Liver (tissue), 9 donors: ENCODE measurements around the gene CBFA2T2. TPM values are rescaled to one million over a fixed set of nuclear protein-coding genes. Genes with fewer than 3 reads are reported as not detected.
A peak's percentile ranks its signal among the peaks of the same experiment; 100 is the strongest.
"Not testable (repeated sequence)": the region's sequence is repeated elsewhere in the genome, so short reads cannot be mapped to it uniquely, and the experiment has no call there.

ENCODE experiments used
- DNase-seq: peaks from one replicate; pipeline ENCODE4 v3.0.0-alpha.2; 2017; ENCODE audit warnings: low spot score
- H3K27ac ChIP-seq, 2 donors: one replicate each; pipeline ENCODE4 v1.7.0; 2013; ENCODE audit warnings: inconsistent platforms in 2 of 2, low read length in 2 of 2, control low read depth in 1 of 2, low read depth in 1 of 2, mild to moderate bottlenecking in 1 of 2
- H3K27me3 ChIP-seq, 4 donors: one replicate each; pipeline versions ENCODE4 v1.6.1 to v1.7.0; 2013; ENCODE audit warnings: low read length in 3 of 4, inconsistent platforms in 1 of 4, mild to moderate bottlenecking in 1 of 4, moderate library complexity in 1 of 4; ENCODE audit not compliant: control insufficient read depth in 4 of 4, insufficient read depth in 4 of 4
- H3K36me3 ChIP-seq, 4 donors: one replicate each; pipeline versions ENCODE4 v1.6.1 to v1.7.0; 2013; ENCODE audit warnings: low read length in 3 of 4, mild to moderate bottlenecking in 3 of 4, low read depth in 1 of 4, moderate library complexity in 1 of 4; ENCODE audit not compliant: control insufficient read depth in 4 of 4, insufficient read depth in 3 of 4
- H3K4me1 ChIP-seq, 4 donors: one replicate each; pipeline versions ENCODE4 v1.6.1 to v1.7.0; 2013; ENCODE audit warnings: low read length in 3 of 4, mild to moderate bottlenecking in 3 of 4, moderate library complexity in 1 of 4; ENCODE audit not compliant: control insufficient read depth in 4 of 4, insufficient read depth in 4 of 4
- H3K4me3 ChIP-seq, 3 donors: one replicate each; pipeline versions ENCODE4 v1.6.1 to v1.7.0; 2013; ENCODE audit warnings: low read length in 3 of 3, control low read depth in 1 of 3, low read depth in 1 of 3, mild to moderate bottlenecking in 1 of 3
- H3K9ac ChIP-seq, 2 donors: one replicate each; pipeline ENCODE4 v1.7.0; 2013; ENCODE audit warnings: low read length in 2 of 2, mild to moderate bottlenecking in 2 of 2, moderate library complexity in 2 of 2, control low read depth in 1 of 2, low read depth in 1 of 2
- H3K9me3 ChIP-seq, 4 donors: one replicate each; pipeline versions ENCODE4 v1.6.1 to v1.7.0; 2013; ENCODE audit warnings: low read length in 3 of 4; ENCODE audit not compliant: control insufficient read depth in 4 of 4
- EGR1 ChIP-seq, 2 donors: IDR thresholded peaks; 2 replicates each; pipeline ENCODE4 v1.6.1; 2016 to 2018; ENCODE audit warnings: antibody characterized with exemption in 2 of 2, low read depth in 2 of 2
- FOXA1 ChIP-seq: IDR thresholded peaks from 2 replicates; pipeline ENCODE4 v1.6.1; 2016; ENCODE audit warnings: antibody characterized with exemption
- FOXA2 ChIP-seq: IDR thresholded peaks from 2 replicates; pipeline ENCODE4 v1.6.1; 2016; ENCODE audit warnings: antibody characterized with exemption
- GABPA ChIP-seq, 2 donors: IDR thresholded peaks in 1 of 2; conservative IDR thresholded peaks in 1 of 2; 2 replicates each; pipeline ENCODE4 v1.6.1; 2016; ENCODE audit warnings: antibody characterized with exemption in 2 of 2, mild to moderate bottlenecking in 1 of 2, moderate library complexity in 1 of 2
- HNF4A ChIP-seq, 2 donors: conservative IDR thresholded peaks; 2 replicates each; pipeline ENCODE4 v1.6.1; 2016; ENCODE audit warnings: antibody characterized with exemption in 2 of 2, mild to moderate bottlenecking in 2 of 2
- HNF4G ChIP-seq: IDR thresholded peaks from 2 replicates; pipeline ENCODE4 v1.6.1; 2016; ENCODE audit warnings: antibody characterized with exemption
- JUND ChIP-seq, 2 donors: IDR thresholded peaks; 2 replicates each; pipeline ENCODE4 v1.6.1; 2016; ENCODE audit warnings: antibody characterized with exemption in 2 of 2
- NR2F2 ChIP-seq: IDR thresholded peaks from 2 replicates; pipeline ENCODE4 v1.6.1; 2016; ENCODE audit warnings: antibody characterized with exemption
- RAD21 ChIP-seq, 2 donors: IDR thresholded peaks; 2 replicates each; pipeline ENCODE4 v1.6.1; 2016; ENCODE audit warnings: antibody characterized with exemption in 2 of 2, mild to moderate bottlenecking in 2 of 2
- RXRA ChIP-seq, 2 donors: IDR thresholded peaks; 2 replicates each; pipeline ENCODE4 v1.6.1; 2017 to 2018; ENCODE audit warnings: antibody characterized with exemption in 2 of 2, mild to moderate bottlenecking in 1 of 2
- SP1 ChIP-seq: IDR thresholded peaks from 2 replicates; pipeline ENCODE4 v1.6.1; 2018; ENCODE audit warnings: antibody characterized with exemption, mild to moderate bottlenecking
- TAF1 ChIP-seq: conservative IDR thresholded peaks from 2 replicates; pipeline ENCODE4 v1.6.1; 2016; ENCODE audit warnings: antibody characterized with exemption, mild to moderate bottlenecking
- YY1 ChIP-seq: IDR thresholded peaks from 2 replicates; pipeline ENCODE4 v1.6.1; 2016; ENCODE audit warnings: antibody characterized with exemption, mild to moderate bottlenecking
- WGBS: extraction: QIAGEN DNeasy Blood & Tissue Kit; methylation state at CpG from one replicate; pipeline ENCODE4 v1.1.7; 2013; 5-methylcytosine and 5-hydroxymethylcytosine counted together
- polyA plus RNA-seq, 2 donors: library from polyadenylated mRNA; stranded (reverse) in 1 of 2; unstranded in 1 of 2; fragments of 200-250 nt in 1 of 2; fragments of >200 nt in 1 of 2; fragmentation: Nextera tagmentation in 1 of 2; extraction: Ambion mirVana in 1 of 2; gene quantifications; one replicate each; pipeline versions ENCODE4 v1.2.1 to v1.2.3, GENCODE V29; 2013 to 2015
- total RNA-seq, 2 donors: library from RNA; depleted of rRNA; stranded (reverse); fragments of >200 nt; gene quantifications; one replicate each; pipeline ENCODE4 v1.2.3, GENCODE V29; 2014
- TF ChIP-seq, protein P1 (sequence below): fragments of 150-350 bp; IDR thresholded peaks from 2 replicates; pipeline ENCODE4 v1.5.1; 2017; ENCODE audit warnings: improper control_type of control experiment, low read depth, low read length; ENCODE audit not compliant: missing input control
- TF ChIP-seq, protein P2 (sequence below): IDR thresholded peaks from 2 replicates; pipeline ENCODE4 v1.6.1; 2016; ENCODE audit warnings: antibody characterized with exemption
- TF ChIP-seq, protein P3 (sequence below): IDR thresholded peaks from 2 replicates; pipeline ENCODE4 v1.6.1; 2016; ENCODE audit warnings: antibody characterized with exemption
- TF ChIP-seq, protein P4 (sequence below): IDR thresholded peaks from 2 replicates; pipeline ENCODE4 v1.6.1; 2016; ENCODE audit warnings: antibody characterized with exemption, mild to moderate bottlenecking
- donor health status: healthy.
- donor health status: healthy.
- donor health status: healthy.
- donor health status: healthy.
- donor health status: healthy.

The CBFA2T2 gene
- total and polyA plus RNA-seq, 4 donors, result 2.0 to 5.5 (median 5.3) TPM

DNA sequence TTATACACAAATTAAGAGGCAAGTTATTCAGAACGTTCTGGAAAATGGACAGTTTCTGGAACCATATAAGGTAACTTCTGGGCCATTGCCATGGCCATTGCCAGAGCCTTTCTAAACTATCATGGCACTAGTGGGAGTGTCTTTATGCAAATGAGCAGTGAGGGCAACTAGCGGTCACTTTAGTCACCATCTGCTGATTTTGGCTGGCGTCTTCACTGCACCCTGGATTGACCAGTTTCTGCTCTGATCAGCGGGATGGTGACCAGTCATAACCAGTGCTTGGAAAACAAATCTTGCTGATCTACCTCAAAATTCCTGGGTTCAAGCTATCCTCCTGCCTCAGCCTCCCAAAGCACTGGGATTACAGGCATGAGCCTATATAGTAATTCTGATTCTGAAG is 39.0 kb upstream of the CBFA2T2 start:
- no peak overlapping the region for H3K27ac ChIP-seq
- 54% methylated on average over 4 of the region's 4 CpGs for WGBS
- no peak for DNase-seq
- H3K36me3 ChIP-seq, result no peaks in the 10 kb centered on the region
- TF ChIP-seq TAF1 (no peak), FOXA2 (no peak)
- H3K9me3 ChIP-seq, result no peaks in the 10 kb centered on the region
- no peak overlapping the region for H3K4me3 ChIP-seq
- H3K27me3 ChIP-seq, result no peaks in the 10 kb centered on the region
- no peak overlapping the region for H3K9ac ChIP-seq
- peaks cover 0 to 2% (median 0%) of the 10 kb centered on the region in 4 donors for H3K4me1 ChIP-seq

DNA sequence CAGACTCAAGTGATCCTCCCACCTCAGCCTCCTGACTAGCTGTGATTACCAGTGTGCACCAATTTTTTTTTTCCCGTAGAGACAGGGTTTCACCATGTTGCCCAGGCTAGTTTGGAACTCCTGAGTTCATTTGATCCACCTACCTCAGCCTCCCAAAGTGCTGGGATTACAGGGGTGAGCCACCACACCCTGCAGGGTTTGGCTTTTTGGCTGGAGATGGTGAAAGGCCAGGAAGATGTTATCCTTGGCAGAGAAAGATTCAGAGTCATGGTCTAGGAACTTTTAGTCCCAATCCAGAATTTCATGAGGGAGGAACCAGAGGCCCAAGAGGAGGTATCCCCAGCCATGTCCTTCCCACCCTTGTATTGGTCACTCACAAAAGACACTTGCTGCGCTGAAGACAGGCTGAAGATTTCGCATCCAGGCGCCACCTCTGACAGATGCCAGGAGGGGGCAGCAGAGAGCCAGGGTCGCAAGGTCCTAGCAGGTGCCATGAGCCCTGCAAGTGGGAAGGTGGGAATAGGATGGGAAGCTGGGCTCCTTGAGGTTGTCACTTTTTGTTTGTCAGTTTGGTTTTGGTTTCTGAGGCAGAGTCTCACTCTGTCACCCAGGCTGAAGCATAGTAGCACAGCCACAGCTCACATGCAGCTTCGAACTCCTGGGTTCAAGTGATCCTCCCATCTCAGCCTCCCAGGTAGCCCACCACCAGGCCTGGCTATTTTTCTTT is 32.8 kb upstream of the CBFA2T2 start:
- H3K9me3 ChIP-seq, H3K9ac ChIP-seq, H3K4me1 ChIP-seq, H3K4me3 ChIP-seq, H3K27ac ChIP-seq, H3K27me3 ChIP-seq, H3K36me3 ChIP-seq: not testable (repeated sequence)
- 21% methylated on average over 5 of the region's 6 CpGs for WGBS
- DNase-seq, result peak; percentile 91
- TF ChIP-seq, protein P1, sequence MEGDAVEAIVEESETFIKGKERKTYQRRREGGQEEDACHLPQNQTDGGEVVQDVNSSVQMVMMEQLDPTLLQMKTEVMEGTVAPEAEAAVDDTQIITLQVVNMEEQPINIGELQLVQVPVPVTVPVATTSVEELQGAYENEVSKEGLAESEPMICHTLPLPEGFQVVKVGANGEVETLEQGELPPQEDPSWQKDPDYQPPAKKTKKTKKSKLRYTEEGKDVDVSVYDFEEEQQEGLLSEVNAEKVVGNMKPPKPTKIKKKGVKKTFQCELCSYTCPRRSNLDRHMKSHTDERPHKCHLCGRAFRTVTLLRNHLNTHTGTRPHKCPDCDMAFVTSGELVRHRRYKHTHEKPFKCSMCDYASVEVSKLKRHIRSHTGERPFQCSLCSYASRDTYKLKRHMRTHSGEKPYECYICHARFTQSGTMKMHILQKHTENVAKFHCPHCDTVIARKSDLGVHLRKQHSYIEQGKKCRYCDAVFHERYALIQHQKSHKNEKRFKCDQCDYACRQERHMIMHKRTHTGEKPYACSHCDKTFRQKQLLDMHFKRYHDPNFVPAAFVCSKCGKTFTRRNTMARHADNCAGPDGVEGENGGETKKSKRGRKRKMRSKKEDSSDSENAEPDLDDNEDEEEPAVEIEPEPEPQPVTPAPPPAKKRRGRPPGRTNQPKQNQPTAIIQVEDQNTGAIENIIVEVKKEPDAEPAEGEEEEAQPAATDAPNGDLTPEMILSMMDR, result peak; percentile 95
- TF ChIP-seq NR2F2 (peak; percentile 89), RAD21 (IDR thresholded peaks at IDR 0.05) (peak; percentile 96 to 98)

DNA sequence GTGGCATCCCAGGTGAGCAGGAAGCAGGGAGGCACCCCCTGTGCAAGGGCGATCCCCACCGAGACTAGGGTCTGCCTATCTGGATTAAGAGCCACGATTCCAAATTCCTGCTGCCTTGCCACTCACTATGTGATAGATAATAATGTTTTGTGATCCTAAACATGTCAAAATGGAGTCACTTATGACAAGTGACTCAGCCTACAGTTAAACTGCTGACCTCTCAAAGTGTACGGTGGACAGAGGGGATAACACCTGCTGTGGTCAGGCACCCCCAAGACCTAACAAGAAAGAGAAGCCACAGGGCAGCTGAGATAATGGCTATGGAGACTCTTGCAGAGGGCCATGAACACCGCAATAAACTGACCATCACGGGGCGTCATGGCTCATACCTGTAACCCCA is 30.3 kb upstream of the CBFA2T2 start:
- H3K9me3 ChIP-seq, result no peaks in the 10 kb centered on the region
- no peaks in the 10 kb centered on the region for H3K27me3 ChIP-seq

More for the DNA sequence above, 30.3 kb upstream of the CBFA2T2 start:
- TF ChIP-seq RXRA (IDR thresholded peaks at IDR 0.05) (no peak), FOXA1 (no peak), RAD21 (IDR thresholded peaks at IDR 0.05) (no peak), YY1 (no peak), TAF1 (no peak), EGR1 (IDR thresholded peaks at IDR 0.05; ENCODE audit: low read depth in 2 of 2) (no peak), SP1 (no peak), GABPA (IDR thresholded peaks at IDR 0.05 in 1 of 2, conservative IDR thresholded peaks at IDR 0.05 in 1 of 2) (no peak), HNF4G (no peak), HNF4A (conservative IDR thresholded peaks at IDR 0.05) (no peak), FOXA2 (no peak), NR2F2 (no peak), JUND (IDR thresholded peaks at IDR 0.05) (no peak)
- TF ChIP-seq, protein P2, sequence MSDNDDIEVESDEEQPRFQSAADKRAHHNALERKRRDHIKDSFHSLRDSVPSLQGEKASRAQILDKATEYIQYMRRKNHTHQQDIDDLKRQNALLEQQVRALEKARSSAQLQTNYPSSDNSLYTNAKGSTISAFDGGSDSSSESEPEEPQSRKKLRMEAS, result no peak
- TF ChIP-seq, protein P3, sequence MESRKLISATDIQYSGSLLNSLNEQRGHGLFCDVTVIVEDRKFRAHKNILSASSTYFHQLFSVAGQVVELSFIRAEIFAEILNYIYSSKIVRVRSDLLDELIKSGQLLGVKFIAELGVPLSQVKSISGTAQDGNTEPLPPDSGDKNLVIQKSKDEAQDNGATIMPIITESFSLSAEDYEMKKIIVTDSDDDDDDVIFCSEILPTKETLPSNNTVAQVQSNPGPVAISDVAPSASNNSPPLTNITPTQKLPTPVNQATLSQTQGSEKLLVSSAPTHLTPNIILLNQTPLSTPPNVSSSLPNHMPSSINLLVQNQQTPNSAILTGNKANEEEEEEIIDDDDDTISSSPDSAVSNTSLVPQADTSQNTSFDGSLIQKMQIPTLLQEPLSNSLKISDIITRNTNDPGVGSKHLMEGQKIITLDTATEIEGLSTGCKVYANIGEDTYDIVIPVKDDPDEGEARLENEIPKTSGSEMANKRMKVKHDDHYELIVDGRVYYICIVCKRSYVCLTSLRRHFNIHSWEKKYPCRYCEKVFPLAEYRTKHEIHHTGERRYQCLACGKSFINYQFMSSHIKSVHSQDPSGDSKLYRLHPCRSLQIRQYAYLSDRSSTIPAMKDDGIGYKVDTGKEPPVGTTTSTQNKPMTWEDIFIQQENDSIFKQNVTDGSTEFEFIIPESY, result no peak
- TF ChIP-seq, protein P4, sequence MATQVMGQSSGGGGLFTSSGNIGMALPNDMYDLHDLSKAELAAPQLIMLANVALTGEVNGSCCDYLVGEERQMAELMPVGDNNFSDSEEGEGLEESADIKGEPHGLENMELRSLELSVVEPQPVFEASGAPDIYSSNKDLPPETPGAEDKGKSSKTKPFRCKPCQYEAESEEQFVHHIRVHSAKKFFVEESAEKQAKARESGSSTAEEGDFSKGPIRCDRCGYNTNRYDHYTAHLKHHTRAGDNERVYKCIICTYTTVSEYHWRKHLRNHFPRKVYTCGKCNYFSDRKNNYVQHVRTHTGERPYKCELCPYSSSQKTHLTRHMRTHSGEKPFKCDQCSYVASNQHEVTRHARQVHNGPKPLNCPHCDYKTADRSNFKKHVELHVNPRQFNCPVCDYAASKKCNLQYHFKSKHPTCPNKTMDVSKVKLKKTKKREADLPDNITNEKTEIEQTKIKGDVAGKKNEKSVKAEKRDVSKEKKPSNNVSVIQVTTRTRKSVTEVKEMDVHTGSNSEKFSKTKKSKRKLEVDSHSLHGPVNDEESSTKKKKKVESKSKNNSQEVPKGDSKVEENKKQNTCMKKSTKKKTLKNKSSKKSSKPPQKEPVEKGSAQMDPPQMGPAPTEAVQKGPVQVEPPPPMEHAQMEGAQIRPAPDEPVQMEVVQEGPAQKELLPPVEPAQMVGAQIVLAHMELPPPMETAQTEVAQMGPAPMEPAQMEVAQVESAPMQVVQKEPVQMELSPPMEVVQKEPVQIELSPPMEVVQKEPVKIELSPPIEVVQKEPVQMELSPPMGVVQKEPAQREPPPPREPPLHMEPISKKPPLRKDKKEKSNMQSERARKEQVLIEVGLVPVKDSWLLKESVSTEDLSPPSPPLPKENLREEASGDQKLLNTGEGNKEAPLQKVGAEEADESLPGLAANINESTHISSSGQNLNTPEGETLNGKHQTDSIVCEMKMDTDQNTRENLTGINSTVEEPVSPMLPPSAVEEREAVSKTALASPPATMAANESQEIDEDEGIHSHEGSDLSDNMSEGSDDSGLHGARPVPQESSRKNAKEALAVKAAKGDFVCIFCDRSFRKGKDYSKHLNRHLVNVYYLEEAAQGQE, result no peak
- TF ChIP-seq, protein P1, result no peak
- no peaks in the 10 kb centered on the region for H3K4me1 ChIP-seq
- no peaks in the 10 kb centered on the region for H3K36me3 ChIP-seq
- WGBS, result 91% methylated on average over 7 of the region's 7 CpGs
- H3K4me3 ChIP-seq, result no peak overlapping the region
- H3K9ac ChIP-seq, result no peak overlapping the region
- H3K27ac ChIP-seq, result no peak overlapping the region
- DNase-seq, result no peak
